A673 (cell line): Measurements from ENCODE around the gene EHBP1L1.

ENCODE experiments used
- CTCF ChIP-seq: fragments of 300-800, 200-600 bp; sonication (generic); conservative IDR thresholded peaks from 2 replicates; pipeline ENCODE4 v1.5.1; 2017; ENCODE audit warnings: low read depth, mild to moderate bottlenecking, antibody characterized with exemption, low read length, moderate library complexity, mixed read lengths
- EZH2 ChIP-seq: fragments of 200-600 bp; sonication (generic); IDR thresholded peaks from 2 replicates; pipeline ENCODE4 v1.6.1; 2017; ENCODE audit warnings: borderline replicate concordance, low read depth, mild to moderate bottlenecking, mixed read lengths, antibody characterized with exemption, low read length; ENCODE audit not compliant: poor library complexity, severe bottlenecking

DNA sequence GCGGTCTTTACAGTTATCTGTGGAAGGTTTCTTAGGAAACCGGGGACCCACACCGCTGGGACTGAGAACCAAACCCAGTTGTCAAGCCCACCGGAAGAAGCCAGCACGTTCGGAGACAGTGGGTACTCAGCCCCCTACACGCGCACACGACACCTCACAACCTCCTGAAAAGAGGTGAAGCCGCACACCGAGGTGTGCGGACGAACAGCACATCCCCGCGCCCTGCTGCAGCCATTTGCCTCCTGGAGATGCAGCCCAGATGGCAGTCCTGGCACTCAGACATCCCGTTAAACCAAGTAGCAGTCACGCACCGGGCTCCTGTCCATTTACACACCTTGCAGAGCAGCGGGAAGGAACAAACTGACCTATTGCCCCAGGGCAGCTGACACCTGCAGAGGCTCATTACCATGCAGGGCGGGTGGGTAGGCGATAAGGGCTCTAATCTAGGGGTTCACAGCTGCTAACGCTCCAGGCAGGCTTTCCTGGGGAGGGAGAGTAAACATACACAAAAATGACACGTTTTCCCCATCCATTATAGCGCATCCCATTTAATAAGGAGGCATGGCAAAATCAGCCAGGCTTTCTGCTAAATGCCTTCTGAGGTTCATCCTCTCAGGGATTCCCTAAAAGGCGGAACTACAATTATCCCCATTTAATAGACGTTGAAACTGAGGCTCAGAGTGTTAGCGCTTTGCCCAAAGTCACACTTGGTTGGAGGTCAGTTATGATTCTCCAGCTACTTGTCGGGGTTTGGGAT is 864 bp upstream of the EHBP1L1 start:
- TF ChIP-seq CTCF (no peak), EZH2 (no peak)
